NT2/D1 (cell line): ENCODE data around the gene NEUROG2.
A peak's percentile ranks its signal among the peaks of the same experiment; 100 is the strongest.

ENCODE experiments used
- DNase-seq: peaks from one replicate; pipeline ENCODE4 v3.0.0-alpha.2; 2011; ENCODE audit warnings: low read depth, low spot score
- H3K27me3 ChIP-seq: 2 replicates; pipeline ENCODE4 v1.6.0; 2011; ENCODE audit warnings: mild to moderate bottlenecking; ENCODE audit not compliant: insufficient read length, insufficient read depth
- H3K36me3 ChIP-seq: 2 replicates; pipeline ENCODE4 v1.6.1; 2011; ENCODE audit warnings: mild to moderate bottlenecking, low read length, mixed read lengths; ENCODE audit not compliant: insufficient read depth, insufficient read length
- H3K4me1 ChIP-seq: 2 replicates; pipeline ENCODE4 v1.5.1; 2011; ENCODE audit not compliant: insufficient read depth, insufficient read length
- H3K4me3 ChIP-seq: 2 replicates; pipeline ENCODE4 v1.5.1; 2011; ENCODE audit warnings: low read depth; ENCODE audit not compliant: insufficient read length
- H3K9ac ChIP-seq: 2 replicates; pipeline ENCODE4 v1.6.0; 2011; ENCODE audit warnings: low read depth; ENCODE audit not compliant: insufficient read length
- H3K9me3 ChIP-seq: 2 replicates; pipeline ENCODE4 v1.5.1; 2011; ENCODE audit warnings: mild to moderate bottlenecking, low read length; ENCODE audit not compliant: insufficient read depth
- SUZ12 ChIP-seq: IDR thresholded peaks from 2 replicates; pipeline ENCODE4 v1.6.1; 2011; ENCODE audit not compliant: insufficient read length, insufficient read depth; ENCODE audit errors: extremely low read depth
- YY1 ChIP-seq: IDR thresholded peaks from 2 replicates; pipeline ENCODE4 v1.6.1; 2011; ENCODE audit not compliant: insufficient read length, insufficient read depth
- ZNF274 ChIP-seq: IDR thresholded peaks from 2 replicates; pipeline ENCODE4 v1.6.1; 2011; ENCODE audit warnings: mild to moderate bottlenecking, low read depth, low read length

The NEUROG2 gene

GRCh38 chr4:112515198-112516065 is 548 bp downstream of the NEUROG2 start:
- H3K9me3 ChIP-seq: no peaks in the 10 kb centered on the region
- peak overlapping the region; percentile 64 for H3K9ac ChIP-seq
- H3K27me3 ChIP-seq: peaks cover 100% of the 10 kb centered on the region
- DNase-seq: no peak
- H3K4me1 ChIP-seq: peaks cover 4% of the 10 kb centered on the region
- peak overlapping the region; percentile 46 for H3K4me3 ChIP-seq
- H3K36me3 ChIP-seq: no peaks in the 10 kb centered on the region
- TF ChIP-seq YY1: no peak
- TF ChIP-seq SUZ12: peak; percentile 76

- TF ChIP-seq ZNF274 (no peak), SUZ12 (no peak), YY1 (no peak)
- peaks cover 4% of the 10 kb centered on the region for H3K4me1 ChIP-seq
- H3K36me3 ChIP-seq: no peaks in the 10 kb centered on the region
- H3K9ac ChIP-seq: no peak overlapping the region
- peak overlapping the region; percentile 46 for H3K4me3 ChIP-seq
- peaks cover 100% of the 10 kb centered on the region for H3K27me3 ChIP-seq
- no peaks in the 10 kb centered on the region for H3K9me3 ChIP-seq
- DNase-seq: no peak
Measured at GRCh38 chr4:112514647-112515197, 1.3 kb downstream of the NEUROG2 start.

GRCh38 chr4:112513971-112514646 is 1.9 kb downstream of the NEUROG2 start:
- Histone ChIP-seq H3K9ac (no peak overlapping the region), H3K36me3 (no peaks in the 10 kb centered on the region), H3K4me3 (no peak overlapping the region), H3K9me3 (no peaks in the 10 kb centered on the region), H3K27me3 (peaks cover 100% of the 10 kb centered on the region), H3K4me1 (peaks cover 4% of the 10 kb centered on the region)
- peak; percentile 3 for TF ChIP-seq SUZ12
- TF ChIP-seq YY1: no peak
- DNase-seq: no peak

GRCh38 chr4:112511803-112512118 is 4.2 kb downstream of the NEUROG2 start:
- Histone ChIP-seq H3K36me3 (no peaks in the 10 kb centered on the region), H3K4me3 (no peak overlapping the region), H3K27me3 (peaks cover 100% of the 10 kb centered on the region), H3K9me3 (no peaks in the 10 kb centered on the region), H3K9ac (no peak overlapping the region), H3K4me1 (peaks cover 4% of the 10 kb centered on the region)
- DNase-seq: no peak
- TF ChIP-seq SUZ12: no peak
- TF ChIP-seq ZNF274: no peak
- no peak for TF ChIP-seq YY1

- H3K4me3 ChIP-seq: no peak overlapping the region
- no peaks in the 10 kb centered on the region for H3K36me3 ChIP-seq
- no peaks in the 10 kb centered on the region for H3K9me3 ChIP-seq
- TF ChIP-seq YY1 (no peak), SUZ12 (peak; percentile 76)
- peak overlapping the region; percentile 50 for H3K9ac ChIP-seq
- peaks cover 100% of the 10 kb centered on the region for H3K27me3 ChIP-seq
- no peak for DNase-seq
- peaks cover 4% of the 10 kb centered on the region for H3K4me1 ChIP-seq
Measured at GRCh38 chr4:112511093-112511802, 4.7 kb downstream of the NEUROG2 start.

GRCh38 chr4:112510291-112511092 is 5.5 kb downstream of the NEUROG2 start:
- TF ChIP-seq ZNF274 (no peak), SUZ12 (peak; percentile 83)
- Histone ChIP-seq H3K4me3 (no peak overlapping the region), H3K27me3 (peaks cover 100% of the 10 kb centered on the region), H3K4me1 (peaks cover 4% of the 10 kb centered on the region), H3K9ac (peak overlapping the region; percentile 50), H3K9me3 (no peaks in the 10 kb centered on the region), H3K36me3 (no peaks in the 10 kb centered on the region)
- no peak for DNase-seq
